Left cardiac atrium (tissue), 4 donors: ENCODE measurements around the gene HS6ST2. TPM values are rescaled to one million over a fixed set of nuclear protein-coding genes. Genes with fewer than 3 reads are reported as not detected.
A peak's percentile ranks its signal among the peaks of the same experiment; 100 is the strongest.
"Not testable (repeated sequence)": the region's sequence is repeated elsewhere in the genome, so short reads cannot be mapped to it uniquely, and the experiment has no call there.

Experiments
- ATAC-seq, 2 donors: fragments of 200-7000 bp; cut with Tn5 transposase; one replicate each; pipeline ENCODE4 v1.9.1; 2020; ENCODE audit warnings: mild to moderate bottlenecking in 2 of 2, moderate library complexity in 2 of 2
- DNase-seq: peaks from one replicate; pipeline ENCODE4 v3.0.0-alpha.2; 2020
- intact Hi-C, 2 donors: fragments of 100-400 bp; cut with DNase I; formaldehyde crosslinking; loops; one replicate each; pipeline versions ENCODE4 v1.14.1 to v1.15.1; 2022 to 2023
- long read RNA-seq: library from polyadenylated mRNA; unstranded; transcript quantifications from one replicate; pipeline ENCODE4 v2.0.0, GENCODE V29; 2021
- total RNA-seq, 2 donors: library from RNA; stranded (reverse); fragmentation: NEBNext Ultra II Directional; extraction: Animal tissue kit (Norgen Biotek cat#: 25700); gene quantifications; one replicate each; pipeline ENCODE4 v1.2.1, GENCODE V29; 2021
- donor health status: DM: no; HTN: yes; CAD: no.
- donor health status: DM: no; HTN: yes; CAD: no; lungs with severe emphysema.
- donor health status: DM: yes; HTN: yes; CAD: no.
- donor health status: Dilated cardiomyopathy.

Gene HS6ST2
- under 1 TPM; 0.06 to 0.26 TPM for total RNA-seq
- long read RNA-seq: 0 reads

- DNase-seq (no peak), ATAC-seq (peak in 1 of 2 donors; percentile 27)
- intact Hi-C loops: no loop called here
Measured at GRCh38 chrX:132958091-132958703, at the start of gene HS6ST2. Gene HS6ST2, minus strand, starts transcription at chrX:132958629.

GRCh38 chrX:133007458-133007857 lies 49.0 kb upstream of the HS6ST2 start:
- no peak for DNase-seq
- intact Hi-C loops: no loop called here
- no peak for ATAC-seq

DNA sequence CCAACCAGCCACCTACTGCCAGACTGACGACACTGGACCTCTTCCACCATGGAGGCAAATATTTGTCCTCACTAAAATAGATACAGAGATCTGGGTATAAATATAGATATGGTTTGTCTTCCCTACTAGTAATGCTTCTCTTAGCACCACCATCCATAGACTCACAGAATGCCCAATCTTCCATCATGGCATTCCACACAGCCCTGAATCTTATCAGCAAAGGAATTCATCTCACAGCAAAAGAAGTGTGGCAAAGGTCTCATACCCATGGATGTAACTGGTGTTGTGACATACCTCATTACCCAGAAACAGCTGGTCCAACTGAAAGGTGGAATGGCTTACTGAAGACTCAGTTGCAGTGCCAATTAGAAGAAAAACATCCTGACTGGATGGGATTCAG lies 47.2 kb upstream of the HS6ST2 start:
- DNase-seq (no peak), ATAC-seq (no peak)
- intact Hi-C loops: no loop called here

- intact Hi-C loops: no loop called here
- DNase-seq (no peak), ATAC-seq (no peak)
Measured at GRCh38 chrX:133005042-133005441, 46.6 kb upstream of the HS6ST2 start.

DNA sequence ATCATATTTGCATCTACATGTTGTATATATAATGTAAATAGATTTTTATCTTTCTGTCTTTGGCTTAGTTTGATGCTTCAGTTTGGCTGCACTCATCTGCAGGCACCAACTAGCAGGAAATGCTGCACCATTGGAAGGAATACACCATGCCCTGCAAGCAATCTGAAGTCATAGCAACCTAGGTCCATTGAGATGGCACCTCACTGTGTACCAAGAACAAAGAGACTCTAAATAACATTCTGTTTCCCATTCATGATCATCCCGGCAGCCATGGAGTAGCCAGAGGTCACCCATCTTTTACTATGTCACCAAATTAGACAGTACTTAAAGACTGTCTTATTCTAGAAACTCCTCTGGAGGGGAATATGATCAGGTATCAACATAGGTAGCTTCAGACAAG lies 40.8 kb upstream of the HS6ST2 start:
- intact Hi-C loops: no loop called here
- ATAC-seq (no peak), DNase-seq (no peak)

- intact Hi-C loops: no loop called here
- ATAC-seq (no peak), DNase-seq (no peak)
Measured at GRCh38 chrX:132990835-132991234, 32.4 kb upstream of the HS6ST2 start.

- ATAC-seq (no peak), DNase-seq (no peak)
- intact Hi-C loops: no loop called here
Measured at GRCh38 chrX:132986556-132986955, 28.1 kb upstream of the HS6ST2 start.

- intact Hi-C loops: no loop called here
- ATAC-seq: no peak
Measured at GRCh38 chrX:132984058-132984650, 25.7 kb upstream of the HS6ST2 start.

GRCh38 chrX:132983496-132983895 lies 25.1 kb upstream of the HS6ST2 start:
- ATAC-seq (no peak), DNase-seq (no peak)
- intact Hi-C loops: no loop called here

More at GRCh38 chrX:132984058-132984650, 25.7 kb upstream of the HS6ST2 start:
- no peak for DNase-seq

- ATAC-seq: not testable (repeated sequence)
Measured at GRCh38 chrX:132980035-132980434, 21.6 kb upstream of the HS6ST2 start.

GRCh38 chrX:132968296-132968949 lies 10.0 kb upstream of the HS6ST2 start:
- no peak for DNase-seq
- ATAC-seq: no peak
- intact Hi-C loops: no loop called here

More at GRCh38 chrX:132980035-132980434, 21.6 kb upstream of the HS6ST2 start:
- DNase-seq, intact Hi-C loops: not testable (repeated sequence)

- DNase-seq (no peak), ATAC-seq (no peak)
- intact Hi-C loops: no loop called here
Measured at GRCh38 chrX:132967049-132967448, 8.6 kb upstream of the HS6ST2 start.

DNA sequence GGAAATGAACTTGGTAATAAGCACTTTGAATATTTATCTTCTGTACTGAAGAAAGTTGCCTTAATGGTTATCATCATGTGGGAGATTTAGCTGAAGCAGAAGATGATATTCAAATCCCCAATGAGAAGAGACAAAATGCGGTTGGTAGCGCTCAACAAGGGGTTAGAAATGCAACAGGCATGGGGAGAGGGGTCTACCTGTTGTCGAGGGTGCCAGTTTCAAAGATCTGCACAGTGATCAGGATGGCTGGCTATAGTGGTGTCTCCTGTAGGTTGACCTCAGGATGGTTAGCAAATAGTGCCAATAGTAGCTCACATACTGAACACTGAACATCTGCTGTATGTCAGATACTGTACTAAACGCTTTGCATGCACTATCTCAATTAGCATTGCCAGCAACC lies 7.0 kb upstream of the HS6ST2 start:
- intact Hi-C loops: no loop called here
- ATAC-seq (no peak), DNase-seq (no peak)

DNA sequence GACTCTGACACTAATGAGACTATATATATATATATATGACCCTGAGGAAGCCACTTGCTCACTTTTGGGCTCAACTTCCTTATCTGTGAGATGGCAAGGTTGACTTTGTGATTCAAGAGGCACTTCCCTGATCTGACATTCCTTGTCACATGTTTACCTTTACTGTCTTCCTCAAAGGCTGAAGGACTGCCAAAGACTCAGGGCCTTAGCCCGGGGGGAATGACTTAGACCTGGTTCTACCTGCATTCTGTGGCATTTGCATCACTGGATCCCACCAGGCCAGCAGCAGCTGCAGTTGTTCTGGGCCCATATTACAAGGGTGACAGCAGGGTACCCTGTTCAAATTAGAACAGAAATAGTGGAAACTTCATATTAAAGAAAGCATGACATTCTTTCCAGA lies 3.1 kb upstream of the HS6ST2 start:
- ATAC-seq (no peak), DNase-seq (no peak)
- intact Hi-C loops: no loop called here

GRCh38 chrX:132957211-132958090 lies 978 bp downstream of the HS6ST2 start:
- intact Hi-C loops: no loop called here
- ATAC-seq (peak in 1 of 2 donors; percentile 59), DNase-seq (peak; percentile 18)

GRCh38 chrX:132956421-132957210 lies 1.8 kb downstream of the HS6ST2 start:
- ATAC-seq (peak; percentile 33 to 39), DNase-seq (peak; percentile 24)
- intact Hi-C loops: no loop called here

- intact Hi-C loops: no loop called here
- no peak for ATAC-seq
- DNase-seq: no peak
Measured at GRCh38 chrX:132955690-132956089, 2.7 kb downstream of the HS6ST2 start.

DNA sequence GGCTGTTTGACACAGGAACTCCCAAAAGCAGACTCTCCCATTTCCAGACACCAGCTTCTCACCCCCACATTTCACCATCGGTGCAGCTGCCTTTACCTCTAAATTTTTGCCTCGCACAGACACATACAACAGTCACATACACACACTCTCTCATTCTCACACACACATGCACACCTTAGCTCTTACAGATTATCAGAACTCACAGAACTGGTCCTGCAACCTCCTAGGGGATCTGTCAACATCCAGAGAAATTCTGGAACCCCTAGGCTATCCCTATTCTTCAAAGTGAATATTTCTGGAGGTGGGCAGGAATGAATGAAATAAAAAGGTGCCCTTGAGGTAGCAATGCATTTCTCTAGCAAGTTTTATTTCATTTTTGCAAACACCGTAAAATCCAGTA lies 4.1 kb downstream of the HS6ST2 start:
- ATAC-seq (no peak), DNase-seq (no peak)
- intact Hi-C loops: no loop called here

DNA sequence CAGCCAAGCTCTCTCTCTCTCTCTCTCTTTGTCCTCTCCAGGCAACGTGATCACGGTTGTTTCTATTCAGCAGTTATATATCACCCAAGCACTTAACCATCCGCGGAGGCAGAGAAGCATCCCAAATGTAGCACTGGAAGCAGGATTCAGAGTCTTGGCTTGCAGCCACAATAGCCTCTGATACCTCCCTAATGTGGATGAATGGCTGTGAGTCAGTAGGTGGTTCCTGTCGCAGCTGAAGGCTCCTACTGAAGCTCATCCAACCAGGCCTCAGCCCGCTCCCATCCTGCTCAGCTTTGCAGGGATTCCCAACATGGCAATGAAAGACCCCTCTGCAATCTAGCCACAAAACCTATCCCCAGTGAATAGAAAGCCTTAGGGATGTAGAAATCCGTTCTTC lies 5.1 kb downstream of the HS6ST2 start:
- DNase-seq (no peak), ATAC-seq (no peak)
- intact Hi-C loops: no loop called here
